CD4-positive, CD25-positive, alpha-beta regulatory T cell (primary cell): ENCODE results near the gene TTC28. TPM values are rescaled to one million over a fixed set of nuclear protein-coding genes. Genes with fewer than 3 reads are reported as not detected.
A peak's percentile ranks its signal among the peaks of the same experiment; 100 is the strongest.

ENCODE experiments used
- ATAC-seq, 2 donors: fragments of 150-1000 bp; cut with Tn5 transposase; one replicate each; pipeline ENCODE4 v1.10.0; 2021; ENCODE audit warnings: low read depth in 2 of 2, moderate number of reproducible peaks in 2 of 2, moderate library complexity in 1 of 2
- DNase-seq, 3 donors: peaks; one replicate each; pipeline versions ENCODE4 v3.0.0 to v3.0.0-alpha.2; 2012 to 2022; ENCODE audit warnings: mixed read lengths in 1 of 3
- H3K27ac ChIP-seq: one replicate; pipeline ENCODE4 v1.7.0; 2013; ENCODE audit warnings: mild to moderate bottlenecking, low read length; ENCODE audit not compliant: insufficient read depth, poor library complexity, severe bottlenecking
- H3K27me3 ChIP-seq: one replicate; pipeline ENCODE4 v1.7.0; 2013; ENCODE audit warnings: low read length; ENCODE audit not compliant: control insufficient read depth, insufficient read depth
- H3K36me3 ChIP-seq: one replicate; pipeline ENCODE4 v1.7.0; 2013; ENCODE audit warnings: mild to moderate bottlenecking, low read length, moderate library complexity; ENCODE audit not compliant: control insufficient read depth, insufficient read depth
- H3K4me1 ChIP-seq: 2 replicates; pipeline ENCODE4 v1.7.0; 2013; ENCODE audit warnings: mild to moderate bottlenecking, low read length; ENCODE audit not compliant: insufficient read depth, control insufficient read depth, poor library complexity, severe bottlenecking
- H3K4me3 ChIP-seq: one replicate; pipeline ENCODE4 v1.7.0; 2013; ENCODE audit warnings: low read depth, mild to moderate bottlenecking, low read length, moderate library complexity
- H3K9me3 ChIP-seq, 2 experiments: 1 replicate in 1 of 2; 2 replicates in 1 of 2; pipeline ENCODE4 v1.7.0; 2013; ENCODE audit warnings: low read length in 2 of 2, mild to moderate bottlenecking in 1 of 2, moderate library complexity in 1 of 2; ENCODE audit not compliant: control insufficient read depth in 2 of 2
- H3K27ac Mint-ChIP-seq, 3 donors: one replicate each; pipeline ENCODE4 v1.8.0; 2020 to 2022; ENCODE audit warnings: mild to moderate bottlenecking in 3 of 3, mixed read lengths in 3 of 3, moderate library complexity in 2 of 3
- H3K27me3 Mint-ChIP-seq: one replicate; pipeline ENCODE4 v1.8.0; 2022; ENCODE audit warnings: mild to moderate bottlenecking, mixed read lengths
- H3K36me3 Mint-ChIP-seq: one replicate; pipeline ENCODE4 v1.8.0; 2020; ENCODE audit warnings: mixed read lengths
- H3K4me1 Mint-ChIP-seq, 4 donors: one replicate each; pipeline ENCODE4 v1.8.0; 2020 to 2022; ENCODE audit warnings: mixed read lengths in 4 of 4, mild to moderate bottlenecking in 1 of 4
- H3K4me3 Mint-ChIP-seq, 4 donors: one replicate each; pipeline ENCODE4 v1.8.0; 2020 to 2022; ENCODE audit warnings: mild to moderate bottlenecking in 4 of 4, mixed read lengths in 4 of 4, moderate library complexity in 3 of 4
- H3K9me3 Mint-ChIP-seq, 7 donors: one replicate each; pipeline ENCODE4 v1.8.0; 2020 to 2022; ENCODE audit warnings: mixed read lengths in 7 of 7, mild to moderate bottlenecking in 3 of 7, moderate library complexity in 2 of 7
- polyA plus RNA-seq, 4 donors: library from polyadenylated mRNA; unstranded; fragments of 300-500 nt; fragmentation: Illumina TruSeq; gene quantifications; one replicate each; pipeline ENCODE4 v1.2.3, GENCODE V29; 2021
- total RNA-seq: library from RNA; stranded (reverse); gene quantifications from one replicate; pipeline ENCODE4 v1.2.3, GENCODE V29; 2022

TTC28 gene
- total and polyA plus RNA-seq, 5 donors from 2014 or later = 0.02 to 2.7 (median 0.28) TPM; not detected in 1

- no peak overlapping the region for H3K27ac Mint-ChIP-seq
- ATAC-seq = no peak
Observed at GRCh38 chr22:27970596-27971220, 708.9 kb downstream of the TTC28 start.

GRCh38 chr22:27966168-27967064 is 713.2 kb downstream of the TTC28 start:
- no peak for DNase-seq
- Histone ChIP-seq H3K9me3 (no peaks in the 10 kb centered on the region), H3K36me3 (no peaks in the 10 kb centered on the region), H3K4me3 (no peak overlapping the region), H3K27ac (no peak overlapping the region), H3K4me1 (no peaks in the 10 kb centered on the region), H3K27me3 (no peaks in the 10 kb centered on the region)
- Mint-ChIP-seq H3K27ac (peak overlapping the region in 1 of 3 donors; percentile 81), H3K9me3 (peaks cover 0 to 12% (median 0%) of the 10 kb centered on the region in 7 donors), H3K4me1 (peaks cover 0 to 4% (median 0%) of the 10 kb centered on the region in 4 donors), H3K36me3 (peaks cover 26% of the 10 kb centered on the region), H3K27me3 (no peaks in the 10 kb centered on the region), H3K4me3 (no peak overlapping the region)
- no peak for ATAC-seq

More at GRCh38 chr22:27970596-27971220, 708.9 kb downstream of the TTC28 start:
- Histone ChIP-seq H3K27me3 (no peaks in the 10 kb centered on the region), H3K27ac (no peak overlapping the region), H3K9me3 (no peaks in the 10 kb centered on the region), H3K36me3 (no peaks in the 10 kb centered on the region), H3K4me1 (no peaks in the 10 kb centered on the region), H3K4me3 (no peak overlapping the region)
- Mint-ChIP-seq H3K27me3 (no peaks in the 10 kb centered on the region), H3K36me3 (peaks cover 32% of the 10 kb centered on the region), H3K4me3 (no peak overlapping the region), H3K9me3 (peaks cover 0 to 12% (median 0%) of the 10 kb centered on the region in 7 donors), H3K4me1 (peaks cover 0 to 2% (median 0%) of the 10 kb centered on the region in 4 donors)
- DNase-seq = no peak

DNA sequence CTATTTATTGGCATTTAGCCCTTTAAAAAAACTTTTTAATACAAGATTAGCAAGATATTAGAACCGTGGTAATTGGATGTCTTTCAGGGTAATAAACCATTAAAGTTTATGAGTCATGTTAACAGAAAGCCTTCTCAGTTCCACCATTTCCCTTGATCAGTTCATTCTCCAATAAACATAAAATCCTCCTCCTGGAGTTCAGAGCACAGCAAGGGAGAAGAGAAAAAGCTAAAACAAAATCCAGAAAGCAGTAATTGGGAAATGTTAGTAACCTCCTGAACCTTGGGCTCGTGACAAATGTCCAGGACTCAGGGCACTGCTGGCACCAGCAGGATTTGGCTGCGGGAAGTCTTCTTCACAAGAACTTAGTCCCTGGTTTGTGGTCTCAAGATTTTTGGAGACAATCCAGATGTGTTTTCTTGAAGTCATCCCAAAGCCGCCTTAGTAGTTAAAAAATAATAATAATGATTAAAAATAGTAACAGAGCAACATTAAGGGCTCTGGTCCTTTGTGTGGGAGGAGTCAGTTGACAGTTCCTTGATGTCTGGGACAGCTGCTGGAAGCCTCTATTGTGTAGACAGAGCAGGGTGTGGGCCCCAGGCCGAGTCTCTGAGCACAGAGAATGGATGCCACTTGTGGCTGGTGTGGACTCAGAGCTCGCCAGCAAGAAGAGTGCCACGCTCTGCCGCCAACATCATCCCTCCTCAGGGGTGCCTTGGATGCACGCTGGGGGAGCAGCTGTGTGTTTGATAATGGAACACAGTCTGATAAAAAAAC is 717.2 kb downstream of the TTC28 start:
- Mint-ChIP-seq H3K36me3 (peaks cover 19% of the 10 kb centered on the region), H3K4me1 (peaks cover 0 to 2% (median under 1%) of the 10 kb centered on the region in 4 donors), H3K9me3 (no peaks in the 10 kb centered on the region), H3K27me3 (no peaks in the 10 kb centered on the region), H3K4me3 (no peak overlapping the region), H3K27ac (no peak overlapping the region)
- Histone ChIP-seq H3K4me3 (no peak overlapping the region), H3K27me3 (no peaks in the 10 kb centered on the region), H3K9me3 (no peaks in the 10 kb centered on the region), H3K4me1 (no peaks in the 10 kb centered on the region), H3K36me3 (no peaks in the 10 kb centered on the region), H3K27ac (no peak overlapping the region)
- ATAC-seq (no peak), DNase-seq (no peak)

DNA sequence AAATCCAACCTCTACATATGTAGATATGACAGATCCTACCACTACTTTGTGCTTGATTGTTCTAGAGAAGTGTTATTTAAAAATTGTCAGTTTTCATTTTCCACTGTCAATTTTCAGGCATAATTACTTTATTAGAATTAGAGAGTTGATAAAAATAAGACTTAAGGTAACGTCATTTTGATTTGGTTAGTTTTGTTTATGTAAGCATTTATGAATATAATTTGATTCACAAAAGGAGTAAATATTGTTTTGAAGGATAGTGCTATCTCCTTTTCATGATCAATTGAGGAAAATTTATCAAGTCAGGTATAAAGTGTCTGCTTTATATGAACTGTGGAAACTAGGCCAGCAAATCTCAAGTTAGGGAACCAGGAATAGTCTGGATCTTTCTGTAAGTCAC is 718.0 kb downstream of the TTC28 start:
- Mint-ChIP-seq H3K4me1 (peaks cover 0 to 4% (median 1%) of the 10 kb centered on the region in 4 donors), H3K27ac (no peak overlapping the region), H3K36me3 (peaks cover 19% of the 10 kb centered on the region), H3K27me3 (no peaks in the 10 kb centered on the region), H3K9me3 (no peaks in the 10 kb centered on the region), H3K4me3 (no peak overlapping the region)
- ATAC-seq (no peak), DNase-seq (no peak)
- Histone ChIP-seq H3K27me3 (no peaks in the 10 kb centered on the region), H3K27ac (no peak overlapping the region), H3K36me3 (no peaks in the 10 kb centered on the region), H3K4me1 (no peaks in the 10 kb centered on the region), H3K9me3 (no peaks in the 10 kb centered on the region), H3K4me3 (no peak overlapping the region)

GRCh38 chr22:27961182-27961581 is 718.5 kb downstream of the TTC28 start:
- H3K4me1 Mint-ChIP-seq = peaks cover 0 to 4% (median 1%) of the 10 kb centered on the region in 4 donors
- Histone ChIP-seq H3K9me3 (no peaks in the 10 kb centered on the region), H3K4me3 (no peak overlapping the region), H3K4me1 (no peaks in the 10 kb centered on the region), H3K27ac (no peak overlapping the region), H3K27me3 (no peaks in the 10 kb centered on the region), H3K36me3 (no peaks in the 10 kb centered on the region)
- ATAC-seq (no peak), DNase-seq (no peak)
- H3K36me3 Mint-ChIP-seq = peaks cover 19% of the 10 kb centered on the region
- no peaks in the 10 kb centered on the region for H3K9me3 Mint-ChIP-seq
- H3K27ac Mint-ChIP-seq = no peak overlapping the region
- no peaks in the 10 kb centered on the region for H3K27me3 Mint-ChIP-seq
- H3K4me3 Mint-ChIP-seq = no peak overlapping the region

GRCh38 chr22:27959335-27960090 is 720.1 kb downstream of the TTC28 start:
- peaks cover 13% of the 10 kb centered on the region for H3K36me3 Mint-ChIP-seq

DNA sequence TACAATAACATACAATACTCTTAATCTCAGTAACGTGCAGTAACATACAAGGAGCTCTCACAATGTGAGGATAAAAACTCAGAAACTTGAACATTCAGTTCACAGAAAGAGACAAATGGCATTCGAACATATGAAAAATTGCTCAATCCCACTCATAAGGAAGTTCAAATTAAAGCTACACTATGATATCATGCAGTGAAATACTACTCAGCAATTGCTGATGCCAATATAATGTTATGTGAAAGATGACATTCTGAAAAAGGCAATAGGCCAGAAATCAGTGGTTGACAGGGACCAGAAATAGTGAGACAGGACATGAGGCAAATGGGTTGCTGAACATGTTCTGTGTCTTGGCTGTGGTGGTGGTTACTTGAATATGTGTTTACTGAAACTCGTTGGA is 726.9 kb downstream of the TTC28 start:
- no peaks in the 10 kb centered on the region for H3K27me3 ChIP-seq
- Mint-ChIP-seq H3K36me3 (peaks cover 11% of the 10 kb centered on the region), H3K4me3 (no peak overlapping the region), H3K27me3 (no peaks in the 10 kb centered on the region), H3K4me1 (peaks cover 0 to 4% (median 0%) of the 10 kb centered on the region in 4 donors), H3K9me3 (no peaks in the 10 kb centered on the region), H3K27ac (no peak overlapping the region)
- DNase-seq = no peak
- no peak for ATAC-seq
- no peaks in the 10 kb centered on the region for H3K36me3 ChIP-seq
- no peaks in the 10 kb centered on the region for H3K9me3 ChIP-seq
- H3K4me3 ChIP-seq = no peak overlapping the region
- no peak overlapping the region for H3K27ac ChIP-seq
- no peaks in the 10 kb centered on the region for H3K4me1 ChIP-seq

More at GRCh38 chr22:27959335-27960090, 720.1 kb downstream of the TTC28 start:
- DNase-seq (no peak), ATAC-seq (no peak)
- H3K27ac Mint-ChIP-seq = peak overlapping the region in 1 of 3 donors; percentile 22
- H3K9me3 Mint-ChIP-seq = no peaks in the 10 kb centered on the region
- H3K27me3 Mint-ChIP-seq = no peaks in the 10 kb centered on the region
- no peak overlapping the region for H3K4me3 ChIP-seq
- H3K36me3 ChIP-seq = no peaks in the 10 kb centered on the region
- H3K4me3 Mint-ChIP-seq = no peak overlapping the region
- H3K27ac ChIP-seq = no peak overlapping the region
- H3K27me3 ChIP-seq = no peaks in the 10 kb centered on the region
- peaks cover 0 to 4% (median 0%) of the 10 kb centered on the region in 4 donors for H3K4me1 Mint-ChIP-seq
- no peaks in the 10 kb centered on the region for H3K9me3 ChIP-seq
- H3K4me1 ChIP-seq = no peaks in the 10 kb centered on the region
